Activated naive CD8-positive, alpha-beta T cell treated with anti-CD3 and anti-CD28 coated beads, Interleukin-2, amount 50 U/mL, for 16 hours (primary cell): ENCODE results near the gene LCNL1.

Source experiments
- DNase-seq: peaks from one replicate; pipeline ENCODE4 v3.0.0-alpha.2; 2020; ENCODE audit warnings: low read depth, low spot score

The LCNL1 gene

GRCh38 chr9:136982232-136983051 is at the start of gene LCNL1:
Gene LCNL1 (plus strand): TSS chr9:136982993. CDS start chr9:136983587, 594 bp downstream.
- no peak for DNase-seq

GRCh38 chr9:136934277-136934676 is 48.5 kb upstream of the LCNL1 start:
- DNase-seq: no peak

DNA sequence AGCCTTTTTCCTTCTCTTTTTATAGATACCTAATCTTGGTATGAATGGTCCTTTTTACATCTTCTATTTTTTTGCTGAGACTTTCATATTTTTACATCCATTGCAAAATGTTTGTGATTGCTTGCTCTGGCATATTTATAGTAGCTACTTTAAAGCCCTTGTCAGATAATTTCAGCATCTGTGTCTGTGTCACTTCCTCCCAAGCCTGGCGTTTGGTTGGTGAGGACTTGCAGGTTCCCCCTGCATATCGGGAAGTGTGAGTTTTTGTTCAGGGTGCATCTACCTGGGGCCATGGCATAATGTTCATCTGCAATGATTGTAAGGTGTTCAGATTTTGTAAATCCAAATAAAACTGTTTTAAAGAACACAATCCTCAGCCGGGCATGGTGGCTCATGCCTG is 47.1 kb upstream of the LCNL1 start:
- no peak for DNase-seq

GRCh38 chr9:136936645-136937170 is 46.1 kb upstream of the LCNL1 start:
- no peak for DNase-seq

- no peak for DNase-seq
Observed at GRCh38 chr9:136937186-136938001, 45.4 kb upstream of the LCNL1 start.

DNA sequence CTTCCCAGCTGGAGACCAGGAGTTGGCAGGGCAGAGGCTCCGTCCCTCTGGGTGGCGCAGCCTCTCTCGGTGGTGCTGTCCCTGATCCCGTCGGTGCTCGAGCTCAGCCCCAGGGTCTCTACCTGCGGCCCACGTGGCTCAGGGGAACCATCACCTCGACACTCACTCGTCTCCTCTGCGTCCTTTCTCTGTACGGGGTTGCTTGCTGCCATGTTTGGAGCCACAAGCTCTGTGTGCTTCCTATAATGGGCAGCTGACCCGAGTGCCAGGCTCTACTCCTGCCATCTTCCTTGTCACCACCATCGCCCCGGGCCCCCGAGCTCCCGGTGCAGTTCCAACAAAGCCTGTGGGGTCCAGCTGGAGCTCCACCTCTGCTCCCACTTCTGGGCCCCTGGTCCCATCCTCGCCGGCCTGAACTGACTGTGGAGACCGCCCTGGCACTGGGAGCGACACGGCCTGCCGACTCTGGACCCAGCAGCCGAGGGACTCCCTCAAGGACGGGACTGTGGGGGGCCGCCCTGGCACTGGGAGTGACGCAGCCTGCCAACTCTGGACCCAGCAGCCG is 43.3 kb upstream of the LCNL1 start:
- no peak for DNase-seq

DNA sequence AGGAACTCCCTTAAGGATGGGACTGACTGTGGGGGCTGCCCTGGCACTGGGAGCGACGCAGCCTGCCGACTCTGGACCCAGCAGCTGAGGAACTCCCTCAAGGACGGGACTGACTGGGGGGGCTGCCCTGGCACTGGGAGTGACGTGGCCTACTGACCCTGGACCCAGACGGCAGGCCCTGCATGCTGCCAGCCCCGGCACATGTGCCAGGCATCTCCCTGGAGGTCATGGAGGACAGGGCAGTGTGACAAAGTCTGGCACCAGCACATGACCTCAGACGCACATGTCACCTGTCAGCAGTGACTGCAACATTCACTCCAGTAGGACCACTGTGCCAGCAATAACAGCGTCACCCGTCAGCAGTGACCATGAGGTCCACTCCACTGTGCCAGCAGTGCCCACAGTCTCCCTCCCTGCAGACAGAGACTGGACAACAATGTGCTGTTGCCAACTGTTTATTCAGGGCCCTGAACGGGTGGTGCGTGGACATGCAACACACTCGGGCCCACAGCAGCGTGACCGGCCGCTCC is 42.7 kb upstream of the LCNL1 start:
- no peak for DNase-seq

- no peak for DNase-seq
Observed at GRCh38 chr9:136940526-136941230, 42.1 kb upstream of the LCNL1 start.

DNA sequence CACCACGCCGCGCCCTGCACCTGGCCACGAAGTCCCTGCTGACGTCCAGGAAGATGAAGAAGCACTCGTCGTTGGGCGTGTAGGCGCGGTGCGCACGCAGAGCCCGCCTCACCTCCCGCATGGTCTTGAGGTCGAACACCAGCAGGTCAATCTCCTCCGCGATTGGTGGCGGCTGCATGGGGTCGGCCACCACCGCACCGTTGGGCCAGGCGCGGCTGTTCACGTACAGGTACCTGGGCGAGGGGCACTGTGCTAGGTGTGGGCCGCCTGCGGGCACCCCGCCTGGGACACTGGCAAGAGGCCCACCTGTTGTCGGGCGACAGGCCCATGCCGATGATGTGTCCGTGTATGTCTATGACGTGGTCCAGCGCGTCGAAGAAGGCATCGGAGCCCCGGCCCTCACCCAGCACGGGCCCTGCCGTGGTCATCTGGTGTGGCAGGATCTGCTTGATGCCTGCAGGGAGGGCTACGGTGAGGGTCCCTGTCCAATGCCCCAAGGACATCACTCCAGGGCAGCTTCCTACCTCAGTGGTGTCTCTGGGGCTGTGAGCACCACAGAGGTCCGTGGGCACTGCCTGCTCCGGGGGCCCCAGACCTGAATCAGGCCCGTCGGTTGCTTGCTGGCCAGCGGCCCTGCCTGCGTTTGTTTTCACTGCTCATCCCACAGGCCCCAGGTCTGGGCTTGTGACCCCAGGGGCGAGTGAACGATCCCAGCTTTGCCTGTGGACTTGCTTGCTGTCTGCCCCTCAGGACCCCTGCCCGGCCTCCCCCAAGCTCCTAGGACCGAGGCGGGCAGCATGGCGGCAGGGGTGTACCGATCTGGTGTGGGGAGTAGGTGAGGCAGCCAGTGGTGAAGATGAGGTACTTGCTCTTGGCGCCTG is 41.3 kb upstream of the LCNL1 start:
- no peak for DNase-seq

GRCh38 chr9:136942112-136942880 is 40.5 kb upstream of the LCNL1 start:
- DNase-seq: no peak

- DNase-seq: no peak
Observed at GRCh38 chr9:136942881-136943230, 39.9 kb upstream of the LCNL1 start.

DNA sequence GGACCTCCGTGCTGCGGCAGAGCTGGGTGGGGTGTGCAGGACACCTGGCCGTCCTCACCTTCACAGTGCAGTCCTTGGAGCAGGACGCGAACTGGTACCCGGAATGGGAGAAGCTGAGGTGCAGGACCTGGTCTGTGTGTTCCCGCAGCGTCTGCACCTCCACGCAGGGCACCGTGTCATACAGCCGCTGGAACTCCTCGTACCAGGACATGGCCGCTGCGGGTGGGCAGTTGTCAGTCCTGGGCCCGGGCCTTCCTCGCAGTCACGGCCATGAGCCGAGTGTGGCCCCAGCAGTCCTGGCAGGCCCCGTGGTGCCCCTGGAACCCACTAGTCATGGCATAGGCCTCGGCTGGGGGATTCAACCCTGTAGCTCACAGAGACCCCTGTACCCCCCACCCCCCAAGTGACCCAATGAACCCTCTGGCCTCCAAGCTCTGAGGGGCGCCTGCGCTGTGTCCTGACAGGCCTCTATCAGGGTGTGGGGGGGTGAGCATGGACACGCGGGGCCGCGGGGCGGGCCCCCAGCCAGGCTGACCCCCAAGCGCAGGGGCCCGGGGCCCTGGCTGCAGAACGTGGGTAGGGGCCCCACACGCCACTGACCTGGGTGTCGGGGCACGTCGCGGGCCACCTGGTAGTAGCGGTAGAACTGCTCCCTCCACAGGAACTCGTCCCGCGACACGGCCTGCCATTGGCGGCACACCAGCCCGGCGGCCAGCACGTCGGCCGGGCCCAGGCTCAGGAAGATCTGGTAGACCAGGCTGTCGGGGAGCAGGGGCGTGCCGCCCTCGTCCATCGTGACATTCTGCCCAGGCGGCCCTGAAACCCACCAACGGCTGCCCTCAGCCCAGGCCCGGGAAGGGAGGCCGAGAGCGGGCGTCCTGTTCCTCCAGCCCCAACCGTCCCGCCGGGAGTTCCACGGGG is 39.2 kb upstream of the LCNL1 start:
- no peak for DNase-seq

- DNase-seq: no peak
Observed at GRCh38 chr9:136944212-136944518, 38.6 kb upstream of the LCNL1 start.

GRCh38 chr9:136944519-136945332 is 38.1 kb upstream of the LCNL1 start, which contains the start of the genes C8G and FBXW5:
Gene C8G (plus strand): TSS chr9:136945243. CDS start chr9:136945321, 78 bp downstream.
Gene FBXW5 (minus strand): TSS chr9:136944738. CDS start chr9:136944083, 655 bp downstream.
- peak; percentile 82 for DNase-seq

DNA sequence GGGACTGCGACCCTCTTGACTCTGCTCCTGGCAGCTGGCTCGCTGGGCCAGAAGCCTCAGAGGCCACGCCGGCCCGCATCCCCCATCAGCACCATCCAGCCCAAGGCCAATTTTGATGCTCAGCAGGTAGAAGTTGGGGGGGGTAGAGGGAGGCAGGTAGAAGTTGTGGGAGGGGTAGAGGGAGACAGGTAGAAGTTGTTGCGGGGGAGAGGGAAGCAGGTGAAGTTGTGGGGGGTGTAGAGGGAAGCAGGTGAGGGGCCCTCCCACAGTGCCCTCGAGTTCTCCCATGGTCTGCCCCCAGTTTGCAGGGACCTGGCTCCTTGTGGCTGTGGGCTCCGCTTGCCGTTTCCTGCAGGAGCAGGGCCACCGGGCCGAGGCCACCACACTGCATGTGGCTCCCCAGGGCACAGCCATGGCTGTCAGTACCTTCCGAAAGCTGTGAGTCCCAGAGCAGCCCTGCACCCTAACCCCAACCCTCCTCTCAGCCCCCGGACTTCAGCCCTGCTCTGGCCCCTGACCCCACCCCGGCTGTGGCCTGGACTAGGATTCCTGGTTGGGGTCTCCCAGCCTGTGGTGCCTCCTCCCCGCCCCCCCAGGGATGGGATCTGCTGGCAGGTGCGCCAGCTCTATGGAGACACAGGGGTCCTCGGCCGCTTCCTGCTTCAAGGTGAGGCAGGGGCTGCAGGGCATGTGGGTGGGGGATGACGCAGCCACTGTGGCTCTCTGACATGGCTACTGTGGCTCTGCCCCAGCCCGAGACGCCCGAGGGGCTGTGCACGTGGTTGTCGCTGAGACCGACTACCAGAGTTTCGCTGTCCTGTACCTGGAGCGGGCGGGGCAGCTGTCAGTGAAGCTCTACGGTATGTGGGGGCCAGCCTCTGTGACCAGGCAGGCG is 37.2 kb upstream of the LCNL1 start:
- DNase-seq: no peak

GRCh38 chr9:136946228-136947027 is 36.4 kb upstream of the LCNL1 start:
- no peak for DNase-seq
